ENCODE results near the gene TRIM7.

DNA sequence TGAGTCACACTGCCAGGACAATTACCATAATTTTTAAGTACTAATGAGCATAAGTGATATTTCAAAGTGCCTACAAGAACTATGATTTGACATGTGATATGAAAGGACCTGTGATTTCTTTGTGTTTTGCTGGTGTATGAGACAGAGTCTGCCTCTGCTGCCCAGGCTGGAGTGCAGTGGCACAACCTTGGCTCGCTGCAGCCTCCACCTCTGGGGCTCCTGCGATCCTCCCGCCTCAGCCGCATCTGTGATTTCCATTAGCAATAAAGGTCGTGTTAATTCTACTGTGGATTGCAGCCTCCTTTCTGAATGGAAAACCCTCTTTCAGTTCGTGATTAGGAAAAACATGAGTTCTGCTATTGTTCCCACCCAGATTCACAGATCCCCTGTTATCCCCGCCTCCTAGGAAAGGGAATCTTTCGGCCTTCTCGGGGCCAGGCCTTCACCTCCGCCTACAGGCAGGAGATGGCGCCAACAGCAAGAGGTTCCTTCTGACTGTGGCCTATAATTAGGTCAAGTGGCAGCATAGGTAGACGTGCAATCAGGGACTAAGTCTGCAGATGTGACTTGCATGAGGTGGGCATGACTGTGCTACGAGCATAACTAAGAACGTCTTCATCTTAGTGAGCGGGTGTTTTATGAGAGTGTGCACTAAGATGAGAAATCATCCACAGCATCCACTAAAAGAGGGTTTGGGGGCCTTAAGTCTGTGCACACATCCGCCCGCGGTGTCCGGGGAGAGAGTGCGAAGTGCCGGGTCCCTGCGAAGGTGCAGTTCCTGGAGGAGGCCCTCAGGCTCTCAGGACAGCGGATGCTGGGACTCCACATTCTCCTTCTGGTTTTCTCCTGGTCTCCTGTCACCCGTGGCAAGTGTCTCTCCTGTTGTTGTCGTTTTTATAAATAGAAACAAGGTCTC is 23.1 kb downstream of the TRIM7 start:
- TF ChIP-seq MAZ (IDR thresholded peaks at IDR 0.05; ENCODE audit: borderline replicate concordance, low read depth, low read length) (no peak), MAFK (IDR thresholded peaks at IDR 0.05; ENCODE audit: low read depth, low read length) (no peak), CHD1 (IDR thresholded peaks at IDR 0.05; ENCODE audit: low read depth, low read length) (no peak), RFX5 (IDR thresholded peaks at IDR 0.05; ENCODE audit: low read depth, low read length) (no peak), POLR2A (IDR thresholded peaks at IDR 0.05; ENCODE audit: low read depth, low read length) (no peak), BHLHE40 (IDR thresholded peaks at IDR 0.05; ENCODE audit: low read depth, low read length) (no peak), NFE2L2 (IDR thresholded peaks at IDR 0.05; ENCODE audit: low read depth, low read length) (no peak), MXI1 (IDR thresholded peaks at IDR 0.05; ENCODE audit: borderline replicate concordance, low read depth, low read length) (no peak)
- TF ChIP-seq, protein P1, sequence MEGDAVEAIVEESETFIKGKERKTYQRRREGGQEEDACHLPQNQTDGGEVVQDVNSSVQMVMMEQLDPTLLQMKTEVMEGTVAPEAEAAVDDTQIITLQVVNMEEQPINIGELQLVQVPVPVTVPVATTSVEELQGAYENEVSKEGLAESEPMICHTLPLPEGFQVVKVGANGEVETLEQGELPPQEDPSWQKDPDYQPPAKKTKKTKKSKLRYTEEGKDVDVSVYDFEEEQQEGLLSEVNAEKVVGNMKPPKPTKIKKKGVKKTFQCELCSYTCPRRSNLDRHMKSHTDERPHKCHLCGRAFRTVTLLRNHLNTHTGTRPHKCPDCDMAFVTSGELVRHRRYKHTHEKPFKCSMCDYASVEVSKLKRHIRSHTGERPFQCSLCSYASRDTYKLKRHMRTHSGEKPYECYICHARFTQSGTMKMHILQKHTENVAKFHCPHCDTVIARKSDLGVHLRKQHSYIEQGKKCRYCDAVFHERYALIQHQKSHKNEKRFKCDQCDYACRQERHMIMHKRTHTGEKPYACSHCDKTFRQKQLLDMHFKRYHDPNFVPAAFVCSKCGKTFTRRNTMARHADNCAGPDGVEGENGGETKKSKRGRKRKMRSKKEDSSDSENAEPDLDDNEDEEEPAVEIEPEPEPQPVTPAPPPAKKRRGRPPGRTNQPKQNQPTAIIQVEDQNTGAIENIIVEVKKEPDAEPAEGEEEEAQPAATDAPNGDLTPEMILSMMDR (conservative IDR thresholded peaks at IDR 0.05; ENCODE audit: low read depth, low read length), result peak; percentile 80

Measured in IMR-90 (cell line).